Astrocyte (in vitro differentiated cells and primary cell): ENCODE measurements around the gene PVR. TPM values are rescaled to one million over a fixed set of nuclear protein-coding genes. Genes with fewer than 3 reads are reported as not detected.
"Not testable (repeated sequence)": the region's sequence is repeated elsewhere in the genome, so short reads cannot be mapped to it uniquely, and the experiment has no call there.

Source experiments
- DNase-seq: peaks from one replicate; pipeline ENCODE4 v3.0.0-alpha.2; 2010; ENCODE audit warnings: low read depth
- FAIRE-seq: peaks from 2 replicates; lab custom pipeline; 2011; peaks lifted over from hg19 to GRCh38; lab: Jason Lieb, UNC
- H2AFZ ChIP-seq: 2 replicates; pipeline ENCODE4 v1.6.0; 2012; ENCODE audit warnings: low read depth, low read length, inconsistent platforms
- H3K27ac ChIP-seq: 2 replicates; pipeline ENCODE4 v1.5.1; 2011; ENCODE audit warnings: low read depth, low read length, inconsistent platforms
- H3K27me3 ChIP-seq: 2 replicates; pipeline ENCODE4 v1.6.0; 2011; ENCODE audit warnings: low read length, inconsistent platforms; ENCODE audit not compliant: insufficient read depth
- H3K36me3 ChIP-seq: 2 replicates; pipeline ENCODE4 v1.5.1; 2011; ENCODE audit warnings: low read length, inconsistent platforms; ENCODE audit not compliant: insufficient read depth
- H3K4me1 ChIP-seq: 2 replicates; pipeline ENCODE4 v1.5.1; 2011; ENCODE audit warnings: low read length, inconsistent platforms; ENCODE audit not compliant: insufficient read depth
- H3K4me2 ChIP-seq: 2 replicates; pipeline ENCODE4 v1.6.0; 2012; ENCODE audit warnings: low read length, inconsistent platforms
- H3K4me3 ChIP-seq: 2 replicates; pipeline ENCODE4 v1.5.1; 2011; ENCODE audit warnings: low read depth, mild to moderate bottlenecking, low read length, inconsistent platforms; ENCODE audit not compliant: insufficient read depth
- H3K79me2 ChIP-seq: 2 replicates; pipeline ENCODE4 v1.6.0; 2012; ENCODE audit warnings: mild to moderate bottlenecking, low read length, inconsistent platforms; ENCODE audit not compliant: insufficient read depth
- H3K9ac ChIP-seq: 2 replicates; pipeline ENCODE4 v1.6.0; 2012; ENCODE audit warnings: mild to moderate bottlenecking, low read length, inconsistent platforms
- H3K9me3 ChIP-seq: 2 replicates; pipeline ENCODE4 v1.5.1; 2012; ENCODE audit warnings: low read depth, mild to moderate bottlenecking, low read length, inconsistent platforms; ENCODE audit not compliant: insufficient read depth
- H4K20me1 ChIP-seq: 2 replicates; pipeline ENCODE4 v1.6.0; 2012; ENCODE audit warnings: low read length, inconsistent platforms; ENCODE audit not compliant: insufficient read depth
- H3K27ac Mint-ChIP-seq: one replicate; pipeline ENCODE4 v1.8.0; 2021; ENCODE audit warnings: mild to moderate bottlenecking, mixed read lengths; ENCODE audit not compliant: unreplicated experiment
- H3K27me3 Mint-ChIP-seq: one replicate; pipeline ENCODE4 v1.8.0; 2021; ENCODE audit warnings: low read depth, mixed read lengths; ENCODE audit not compliant: unreplicated experiment
- H3K36me3 Mint-ChIP-seq: one replicate; pipeline ENCODE4 v1.8.0; 2021; ENCODE audit warnings: low read depth, mixed read lengths; ENCODE audit not compliant: unreplicated experiment
- H3K4me1 Mint-ChIP-seq: one replicate; pipeline ENCODE4 v1.8.0; 2021; ENCODE audit warnings: low read depth, mixed read lengths; ENCODE audit not compliant: unreplicated experiment
- H3K4me3 Mint-ChIP-seq: one replicate; pipeline ENCODE4 v1.8.0; 2021; ENCODE audit warnings: mild to moderate bottlenecking, moderate library complexity, mixed read lengths; ENCODE audit not compliant: unreplicated experiment
- H3K9me3 Mint-ChIP-seq: one replicate; pipeline ENCODE4 v1.8.0; 2021; ENCODE audit warnings: mild to moderate bottlenecking, mixed read lengths; ENCODE audit not compliant: unreplicated experiment
- CTCF ChIP-seq: IDR thresholded peaks from 2 replicates; pipeline ENCODE4 v1.5.1; 2011; ENCODE audit warnings: low read depth, mild to moderate bottlenecking, inconsistent platforms, low read length, moderate library complexity; ENCODE audit not compliant: insufficient read depth
- EZH2 ChIP-seq: IDR thresholded peaks from 2 replicates; pipeline ENCODE4 v1.6.1; 2012; ENCODE audit warnings: mild to moderate bottlenecking, low read length, inconsistent platforms; ENCODE audit not compliant: insufficient read depth
- total RNA-seq: library from RNA; stranded (reverse); gene quantifications from 2 replicates; pipeline ENCODE4 v1.2.1, GENCODE V29; 2021

Gene PVR
- total RNA-seq, 1 donor from 2014 or later = 81.6 TPM

- H3K27ac Mint-ChIP-seq = no peak overlapping the region
- Histone ChIP-seq H3K27me3 (no peaks in the 10 kb centered on the region), H3K4me2 (no peak overlapping the region), H3K4me1 (no peaks in the 10 kb centered on the region), H3K4me3 (no peak overlapping the region), H3K79me2 (no peaks in the 10 kb centered on the region), H3K9me3 (no peaks in the 10 kb centered on the region), H4K20me1 (no peaks in the 10 kb centered on the region), H3K9ac (no peak overlapping the region), H2AFZ (no peak overlapping the region), H3K36me3 (no peaks in the 10 kb centered on the region), H3K27ac (no peak overlapping the region)
- DNase-seq (no peak), FAIRE-seq (no peak)
- H3K36me3 Mint-ChIP-seq = peaks cover 3% of the 10 kb centered on the region
- TF ChIP-seq CTCF = no peak
- TF ChIP-seq EZH2 = no peak
- peaks cover 2% of the 10 kb centered on the region for H3K9me3 Mint-ChIP-seq
- peaks cover 9% of the 10 kb centered on the region for H3K27me3 Mint-ChIP-seq
- H3K4me3 Mint-ChIP-seq = no peak overlapping the region
- no peaks in the 10 kb centered on the region for H3K4me1 Mint-ChIP-seq
These were observed 63.0 kb downstream of the PVR start for GRCh38 chr19:44706506-44707236.

DNA sequence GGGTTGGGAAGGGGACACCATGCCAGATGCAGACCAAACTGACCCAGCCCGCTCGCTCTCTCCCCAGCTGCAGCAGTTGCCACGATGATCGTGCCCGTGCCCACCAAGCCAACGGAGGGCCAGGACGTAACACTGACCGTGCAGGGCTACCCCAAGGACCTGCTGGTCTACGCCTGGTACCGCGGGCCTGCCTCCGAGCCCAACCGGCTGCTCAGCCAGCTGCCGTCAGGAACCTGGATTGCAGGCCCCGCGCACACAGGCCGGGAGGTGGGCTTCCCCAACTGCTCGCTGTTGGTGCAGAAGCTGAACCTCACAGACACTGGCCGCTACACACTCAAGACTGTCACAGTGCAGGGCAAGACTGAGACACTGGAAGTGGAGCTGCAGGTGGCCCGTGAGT lies 64.1 kb downstream of the PVR start:
- H3K4me1 ChIP-seq = no peaks in the 10 kb centered on the region
- no peaks in the 10 kb centered on the region for H3K9me3 ChIP-seq
- no peaks in the 10 kb centered on the region for H3K4me1 Mint-ChIP-seq
- TF ChIP-seq CTCF = no peak
- no peak for TF ChIP-seq EZH2
- H3K9ac ChIP-seq = no peak overlapping the region
- FAIRE-seq (no peak), DNase-seq (no peak)
- H4K20me1 ChIP-seq = no peaks in the 10 kb centered on the region
- H3K27me3 ChIP-seq = no peaks in the 10 kb centered on the region
- no peak overlapping the region for H2AFZ ChIP-seq
- H3K9me3 Mint-ChIP-seq = peaks cover 2% of the 10 kb centered on the region
- H3K79me2 ChIP-seq = no peaks in the 10 kb centered on the region
- H3K4me2 ChIP-seq = no peak overlapping the region
- no peak overlapping the region for H3K27ac ChIP-seq
- H3K27me3 Mint-ChIP-seq = peaks cover 7% of the 10 kb centered on the region
- no peak overlapping the region for H3K4me3 ChIP-seq
- H3K36me3 Mint-ChIP-seq = peaks cover 3% of the 10 kb centered on the region
- no peak overlapping the region for H3K27ac Mint-ChIP-seq
- H3K36me3 ChIP-seq = no peaks in the 10 kb centered on the region
- H3K4me3 Mint-ChIP-seq = no peak overlapping the region

DNA sequence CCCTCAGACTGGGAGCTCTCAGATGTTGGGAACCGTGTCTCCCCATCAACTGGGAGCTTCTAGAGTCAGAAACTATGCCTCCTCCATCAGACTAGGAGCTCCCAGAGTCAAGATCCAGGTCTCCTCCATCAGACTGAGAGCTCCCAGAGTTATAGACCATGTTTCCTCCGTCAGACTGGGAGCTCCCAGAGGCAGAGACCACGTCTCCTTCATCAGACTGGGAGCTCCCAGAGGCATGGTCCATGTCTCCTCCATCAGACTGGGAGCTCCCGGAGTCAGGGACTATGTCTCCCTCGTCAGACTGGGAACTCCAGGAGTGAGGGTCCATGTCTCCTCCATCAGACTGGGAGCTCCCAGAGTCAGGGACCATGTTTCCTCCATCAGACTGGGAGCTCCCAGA lies 65.2 kb downstream of the PVR start:
- H2AFZ ChIP-seq = no peak overlapping the region
- no peaks in the 10 kb centered on the region for H3K79me2 ChIP-seq
- no peak overlapping the region for H3K9ac ChIP-seq
- no peaks in the 10 kb centered on the region for H4K20me1 ChIP-seq
- peaks cover 3% of the 10 kb centered on the region for H3K36me3 Mint-ChIP-seq
- no peak overlapping the region for H3K4me2 ChIP-seq
- no peaks in the 10 kb centered on the region for H3K4me1 Mint-ChIP-seq
- no peaks in the 10 kb centered on the region for H3K36me3 ChIP-seq
- H3K4me3 ChIP-seq = no peak overlapping the region
- no peaks in the 10 kb centered on the region for H3K27me3 ChIP-seq
- H3K27ac ChIP-seq = no peak overlapping the region
- FAIRE-seq (no peak), DNase-seq (no peak)
- no peak overlapping the region for H3K4me3 Mint-ChIP-seq
- peaks cover 2% of the 10 kb centered on the region for H3K9me3 Mint-ChIP-seq
- H3K9me3 ChIP-seq = no peaks in the 10 kb centered on the region
- TF ChIP-seq EZH2 = no peak
- no peak for TF ChIP-seq CTCF
- no peaks in the 10 kb centered on the region for H3K4me1 ChIP-seq
- peaks cover 2% of the 10 kb centered on the region for H3K27me3 Mint-ChIP-seq
- no peak overlapping the region for H3K27ac Mint-ChIP-seq

- H3K79me2 ChIP-seq, FAIRE-seq, H3K4me1 Mint-ChIP-seq, H3K27ac ChIP-seq, H2AFZ ChIP-seq, H3K27ac Mint-ChIP-seq, H4K20me1 ChIP-seq, H3K9ac ChIP-seq, H3K4me1 ChIP-seq, H3K9me3 Mint-ChIP-seq, DNase-seq, H3K9me3 ChIP-seq, H3K4me2 ChIP-seq, H3K27me3 Mint-ChIP-seq, H3K4me3 ChIP-seq, H3K36me3 Mint-ChIP-seq, H3K4me3 Mint-ChIP-seq, H3K27me3 ChIP-seq, H3K36me3 ChIP-seq: not testable (repeated sequence)
These were observed 65.9 kb downstream of the PVR start for GRCh38 chr19:44709434-44710266.
